Spinal cord (tissue), 10 donors: ENCODE measurements around the gene PML. TPM values are rescaled to one million over a fixed set of nuclear protein-coding genes. Genes with fewer than 3 reads are reported as not detected.

Experiments used
- DNase-seq, 6 donors: peaks; one replicate each; pipeline versions ENCODE4 v3.0.0 to v3.0.0-alpha.2; 2013 to 2015; ENCODE audit warnings: low spot score in 6 of 6, low read depth in 4 of 6
- H3K27ac ChIP-seq: one replicate; pipeline ENCODE4 v1.5.1; 2013; ENCODE audit warnings: low read depth, low read length, control low read depth
- H3K27me3 ChIP-seq: one replicate; pipeline ENCODE4 v1.6.1; 2013; ENCODE audit warnings: low read length; ENCODE audit not compliant: control insufficient read depth, insufficient read depth
- H3K36me3 ChIP-seq: one replicate; pipeline ENCODE4 v1.6.1; 2013; ENCODE audit warnings: low read length; ENCODE audit not compliant: control insufficient read depth, insufficient read depth
- H3K4me1 ChIP-seq: one replicate; pipeline ENCODE4 v1.6.1; 2013; ENCODE audit warnings: low read length; ENCODE audit not compliant: control insufficient read depth, insufficient read depth
- H3K4me3 ChIP-seq: one replicate; pipeline ENCODE4 v1.5.1; 2013; ENCODE audit warnings: low read depth, low read length, control low read depth
- H3K9me3 ChIP-seq: one replicate; pipeline ENCODE4 v1.6.1; 2013; ENCODE audit warnings: low read length; ENCODE audit not compliant: control insufficient read depth, insufficient read depth
- WGBS: methylation state at CpG from one replicate; pipeline ENCODE4 v1.1.5; 2013; ENCODE audit warnings: missing lambda C conversion rate; ENCODE audit not compliant: insufficient coverage; 5-methylcytosine and 5-hydroxymethylcytosine counted together
- polyA plus RNA-seq, 2 donors: library from polyadenylated mRNA; unstranded; fragments of 120-200 nt; gene quantifications; one replicate each; pipeline ENCODE4 v1.2.1, GENCODE V29; 2013; ENCODE audit not compliant: insufficient read length in 2 of 2
- total RNA-seq, 2 donors: library from RNA; depleted of rRNA in 1 of 2; stranded (reverse); fragments of 120-200 nt in 1 of 2; fragments of >200 nt in 1 of 2; gene quantifications; one replicate each; pipeline versions ENCODE4 v1.2.3 to v1.2.4, GENCODE V29; 2013 to 2014
- donor health status: healthy.

Gene PML
- total and polyA plus RNA-seq, 4 donors = 13.5 to 29.4 (median 20.0) TPM

- 70% methylated on average over 3 of the region's 9 CpGs for WGBS
Observed at GRCh38 chr15:73983773-73984172, 10.7 kb upstream of the PML start.

GRCh38 chr15:73984208-73984979 lies 10.1 kb upstream of the PML start:
- Histone ChIP-seq H3K4me3 (no peak overlapping the region), H3K27me3 (no peaks in the 10 kb centered on the region), H3K27ac (no peak overlapping the region), H3K36me3 (peaks cover 60% of the 10 kb centered on the region), H3K9me3 (no peaks in the 10 kb centered on the region), H3K4me1 (peaks cover 43% of the 10 kb centered on the region)
- no peak for DNase-seq
- 82% methylated on average over 13 of the region's 13 CpGs for WGBS

More at GRCh38 chr15:73983773-73984172, 10.7 kb upstream of the PML start:
- no peaks in the 10 kb centered on the region for H3K9me3 ChIP-seq
- H3K27me3 ChIP-seq = no peaks in the 10 kb centered on the region
- DNase-seq = no peak
- H3K4me1 ChIP-seq = peaks cover 43% of the 10 kb centered on the region
- H3K27ac ChIP-seq = peak overlapping the region; percentile 78
- peaks cover 55% of the 10 kb centered on the region for H3K36me3 ChIP-seq
- H3K4me3 ChIP-seq = no peak overlapping the region

GRCh38 chr15:73985101-73985873 lies 9.2 kb upstream of the PML start:
- Histone ChIP-seq H3K27ac (no peak overlapping the region), H3K36me3 (peaks cover 60% of the 10 kb centered on the region), H3K4me1 (peaks cover 46% of the 10 kb centered on the region), H3K27me3 (no peaks in the 10 kb centered on the region), H3K9me3 (no peaks in the 10 kb centered on the region), H3K4me3 (no peak overlapping the region)
- no peak for DNase-seq
- WGBS = 71% methylated on average over 7 of the region's 13 CpGs

- 41% methylated on average over 6 of the region's 7 CpGs for WGBS
- H3K4me1 ChIP-seq = peaks cover 55% of the 10 kb centered on the region
- no peaks in the 10 kb centered on the region for H3K9me3 ChIP-seq
- no peaks in the 10 kb centered on the region for H3K27me3 ChIP-seq
- H3K4me3 ChIP-seq = no peak overlapping the region
- H3K36me3 ChIP-seq = peaks cover 60% of the 10 kb centered on the region
- no peak for DNase-seq
- no peak overlapping the region for H3K27ac ChIP-seq
Observed at GRCh38 chr15:73986055-73986775, 8.3 kb upstream of the PML start.

GRCh38 chr15:73986776-73987056 lies 7.8 kb upstream of the PML start:
- DNase-seq = no peak
- Histone ChIP-seq H3K4me3 (no peak overlapping the region), H3K4me1 (peaks cover 55% of the 10 kb centered on the region), H3K27ac (no peak overlapping the region), H3K9me3 (no peaks in the 10 kb centered on the region), H3K36me3 (peaks cover 60% of the 10 kb centered on the region), H3K27me3 (no peaks in the 10 kb centered on the region)
- WGBS = 78% methylated on average over 1 of the region's 1 CpG

GRCh38 chr15:73987250-73987649 lies 7.3 kb upstream of the PML start:
- 90% methylated on average over 3 of the region's 4 CpGs for WGBS
- no peaks in the 10 kb centered on the region for H3K27me3 ChIP-seq
- no peaks in the 10 kb centered on the region for H3K9me3 ChIP-seq
- no peak for DNase-seq
- peaks cover 51% of the 10 kb centered on the region for H3K4me1 ChIP-seq
- H3K27ac ChIP-seq = no peak overlapping the region
- no peak overlapping the region for H3K4me3 ChIP-seq
- peaks cover 60% of the 10 kb centered on the region for H3K36me3 ChIP-seq

- Histone ChIP-seq H3K9me3 (no peaks in the 10 kb centered on the region), H3K27ac (no peak overlapping the region), H3K4me3 (no peak overlapping the region), H3K4me1 (peaks cover 51% of the 10 kb centered on the region), H3K27me3 (no peaks in the 10 kb centered on the region), H3K36me3 (peaks cover 60% of the 10 kb centered on the region)
- 79% methylated on average over 6 of the region's 9 CpGs for WGBS
- DNase-seq = no peak
Observed at GRCh38 chr15:73987681-73988444, 6.7 kb upstream of the PML start.

GRCh38 chr15:73988445-73988969 lies 6.0 kb upstream of the PML start:
- Histone ChIP-seq H3K27ac (no peak overlapping the region), H3K27me3 (no peaks in the 10 kb centered on the region), H3K36me3 (peaks cover 54% of the 10 kb centered on the region), H3K4me1 (peaks cover 51% of the 10 kb centered on the region), H3K9me3 (no peaks in the 10 kb centered on the region), H3K4me3 (no peak overlapping the region)
- 91% methylated on average over 13 of the region's 13 CpGs for WGBS
- DNase-seq = no peak
